OCI-LY3 (cell line): ENCODE measurements around the gene FHOD1.

ENCODE experiments used
- EZH2phosphoT487 ChIP-seq: fragments of 200-600 bp; shearing (Covaris generic); IDR thresholded peaks from 2 replicates; pipeline ENCODE4 v1.6.1; 2018; ENCODE audit warnings: antibody characterized with exemption, mixed run types, low read depth
- TF ChIP-seq, protein P1 (sequence below): fragments of 200-600, 300-600 bp; sonication (generic); IDR thresholded peaks from 2 replicates; pipeline ENCODE4 v1.5.1; 2014; ENCODE audit warnings: antibody characterized with exemption, low read length, low read depth

GRCh38 chr16:67185651-67186134 lies 61.6 kb downstream of the FHOD1 start:
- TF ChIP-seq, protein P1, sequence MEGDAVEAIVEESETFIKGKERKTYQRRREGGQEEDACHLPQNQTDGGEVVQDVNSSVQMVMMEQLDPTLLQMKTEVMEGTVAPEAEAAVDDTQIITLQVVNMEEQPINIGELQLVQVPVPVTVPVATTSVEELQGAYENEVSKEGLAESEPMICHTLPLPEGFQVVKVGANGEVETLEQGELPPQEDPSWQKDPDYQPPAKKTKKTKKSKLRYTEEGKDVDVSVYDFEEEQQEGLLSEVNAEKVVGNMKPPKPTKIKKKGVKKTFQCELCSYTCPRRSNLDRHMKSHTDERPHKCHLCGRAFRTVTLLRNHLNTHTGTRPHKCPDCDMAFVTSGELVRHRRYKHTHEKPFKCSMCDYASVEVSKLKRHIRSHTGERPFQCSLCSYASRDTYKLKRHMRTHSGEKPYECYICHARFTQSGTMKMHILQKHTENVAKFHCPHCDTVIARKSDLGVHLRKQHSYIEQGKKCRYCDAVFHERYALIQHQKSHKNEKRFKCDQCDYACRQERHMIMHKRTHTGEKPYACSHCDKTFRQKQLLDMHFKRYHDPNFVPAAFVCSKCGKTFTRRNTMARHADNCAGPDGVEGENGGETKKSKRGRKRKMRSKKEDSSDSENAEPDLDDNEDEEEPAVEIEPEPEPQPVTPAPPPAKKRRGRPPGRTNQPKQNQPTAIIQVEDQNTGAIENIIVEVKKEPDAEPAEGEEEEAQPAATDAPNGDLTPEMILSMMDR: no peak
- TF ChIP-seq EZH2phosphoT487: no peak
